Liver (tissue), 9 donors: ENCODE results near the gene C3orf22. TPM values are rescaled to one million over a fixed set of nuclear protein-coding genes. Genes with fewer than 3 reads are reported as not detected.
A peak's percentile ranks its signal among the peaks of the same experiment; 100 is the strongest.

ENCODE experiments used
- DNase-seq: peaks from one replicate; pipeline ENCODE4 v3.0.0-alpha.2; 2017; ENCODE audit warnings: low spot score
- H3K27ac ChIP-seq, 2 donors: one replicate each; pipeline ENCODE4 v1.7.0; 2013; ENCODE audit warnings: inconsistent platforms in 2 of 2, low read length in 2 of 2, control low read depth in 1 of 2, low read depth in 1 of 2, mild to moderate bottlenecking in 1 of 2
- H3K27me3 ChIP-seq, 4 donors: one replicate each; pipeline versions ENCODE4 v1.6.1 to v1.7.0; 2013; ENCODE audit warnings: low read length in 3 of 4, inconsistent platforms in 1 of 4, mild to moderate bottlenecking in 1 of 4, moderate library complexity in 1 of 4; ENCODE audit not compliant: control insufficient read depth in 4 of 4, insufficient read depth in 4 of 4
- H3K36me3 ChIP-seq, 4 donors: one replicate each; pipeline versions ENCODE4 v1.6.1 to v1.7.0; 2013; ENCODE audit warnings: low read length in 3 of 4, mild to moderate bottlenecking in 3 of 4, low read depth in 1 of 4, moderate library complexity in 1 of 4; ENCODE audit not compliant: control insufficient read depth in 4 of 4, insufficient read depth in 3 of 4
- H3K4me1 ChIP-seq, 4 donors: one replicate each; pipeline versions ENCODE4 v1.6.1 to v1.7.0; 2013; ENCODE audit warnings: low read length in 3 of 4, mild to moderate bottlenecking in 3 of 4, moderate library complexity in 1 of 4; ENCODE audit not compliant: control insufficient read depth in 4 of 4, insufficient read depth in 4 of 4
- H3K4me3 ChIP-seq, 3 donors: one replicate each; pipeline versions ENCODE4 v1.6.1 to v1.7.0; 2013; ENCODE audit warnings: low read length in 3 of 3, control low read depth in 1 of 3, low read depth in 1 of 3, mild to moderate bottlenecking in 1 of 3
- H3K9ac ChIP-seq, 2 donors: one replicate each; pipeline ENCODE4 v1.7.0; 2013; ENCODE audit warnings: low read length in 2 of 2, mild to moderate bottlenecking in 2 of 2, moderate library complexity in 2 of 2, control low read depth in 1 of 2, low read depth in 1 of 2
- H3K9me3 ChIP-seq, 4 donors: one replicate each; pipeline versions ENCODE4 v1.6.1 to v1.7.0; 2013; ENCODE audit warnings: low read length in 3 of 4; ENCODE audit not compliant: control insufficient read depth in 4 of 4
- EGR1 ChIP-seq, 2 donors: IDR thresholded peaks; 2 replicates each; pipeline ENCODE4 v1.6.1; 2016 to 2018; ENCODE audit warnings: antibody characterized with exemption in 2 of 2, low read depth in 2 of 2
- FOXA2 ChIP-seq: IDR thresholded peaks from 2 replicates; pipeline ENCODE4 v1.6.1; 2016; ENCODE audit warnings: antibody characterized with exemption
- GABPA ChIP-seq, 2 donors: IDR thresholded peaks in 1 of 2; conservative IDR thresholded peaks in 1 of 2; 2 replicates each; pipeline ENCODE4 v1.6.1; 2016; ENCODE audit warnings: antibody characterized with exemption in 2 of 2, mild to moderate bottlenecking in 1 of 2, moderate library complexity in 1 of 2
- HNF4A ChIP-seq, 2 donors: conservative IDR thresholded peaks; 2 replicates each; pipeline ENCODE4 v1.6.1; 2016; ENCODE audit warnings: antibody characterized with exemption in 2 of 2, mild to moderate bottlenecking in 2 of 2
- HNF4G ChIP-seq: IDR thresholded peaks from 2 replicates; pipeline ENCODE4 v1.6.1; 2016; ENCODE audit warnings: antibody characterized with exemption
- JUND ChIP-seq, 2 donors: IDR thresholded peaks; 2 replicates each; pipeline ENCODE4 v1.6.1; 2016; ENCODE audit warnings: antibody characterized with exemption in 2 of 2
- NR2F2 ChIP-seq: IDR thresholded peaks from 2 replicates; pipeline ENCODE4 v1.6.1; 2016; ENCODE audit warnings: antibody characterized with exemption
- RAD21 ChIP-seq, 2 donors: IDR thresholded peaks; 2 replicates each; pipeline ENCODE4 v1.6.1; 2016; ENCODE audit warnings: antibody characterized with exemption in 2 of 2, mild to moderate bottlenecking in 2 of 2
- RXRA ChIP-seq, 2 donors: IDR thresholded peaks; 2 replicates each; pipeline ENCODE4 v1.6.1; 2017 to 2018; ENCODE audit warnings: antibody characterized with exemption in 2 of 2, mild to moderate bottlenecking in 1 of 2
- SP1 ChIP-seq: IDR thresholded peaks from 2 replicates; pipeline ENCODE4 v1.6.1; 2018; ENCODE audit warnings: antibody characterized with exemption, mild to moderate bottlenecking
- TAF1 ChIP-seq: conservative IDR thresholded peaks from 2 replicates; pipeline ENCODE4 v1.6.1; 2016; ENCODE audit warnings: antibody characterized with exemption, mild to moderate bottlenecking
- YY1 ChIP-seq: IDR thresholded peaks from 2 replicates; pipeline ENCODE4 v1.6.1; 2016; ENCODE audit warnings: antibody characterized with exemption, mild to moderate bottlenecking
- WGBS: extraction: QIAGEN DNeasy Blood & Tissue Kit; methylation state at CpG from one replicate; pipeline ENCODE4 v1.1.7; 2013; 5-methylcytosine and 5-hydroxymethylcytosine counted together
- polyA plus RNA-seq, 2 donors: library from polyadenylated mRNA; stranded (reverse) in 1 of 2; unstranded in 1 of 2; fragments of 200-250 nt in 1 of 2; fragments of >200 nt in 1 of 2; fragmentation: Nextera tagmentation in 1 of 2; extraction: Ambion mirVana in 1 of 2; gene quantifications; one replicate each; pipeline versions ENCODE4 v1.2.1 to v1.2.3, GENCODE V29; 2013 to 2015
- total RNA-seq, 2 donors: library from RNA; depleted of rRNA; stranded (reverse); fragments of >200 nt; gene quantifications; one replicate each; pipeline ENCODE4 v1.2.3, GENCODE V29; 2014
- TF ChIP-seq, protein P1 (sequence below): IDR thresholded peaks from 2 replicates; pipeline ENCODE4 v1.6.1; 2016; ENCODE audit warnings: antibody characterized with exemption
- TF ChIP-seq, protein P2 (sequence below): fragments of 150-350 bp; IDR thresholded peaks from 2 replicates; pipeline ENCODE4 v1.5.1; 2017; ENCODE audit warnings: improper control_type of control experiment, low read depth, low read length; ENCODE audit not compliant: missing input control
- TF ChIP-seq, protein P3 (sequence below): IDR thresholded peaks from 2 replicates; pipeline ENCODE4 v1.6.1; 2016; ENCODE audit warnings: antibody characterized with exemption
- TF ChIP-seq, protein P4 (sequence below): IDR thresholded peaks from 2 replicates; pipeline ENCODE4 v1.6.1; 2016; ENCODE audit warnings: antibody characterized with exemption
- donor health status: healthy.
- donor health status: healthy.
- donor health status: healthy.
- donor health status: healthy.
- donor health status: healthy.

C3orf22 gene
- total and polyA plus RNA-seq, 4 donors, result not detected

DNA sequence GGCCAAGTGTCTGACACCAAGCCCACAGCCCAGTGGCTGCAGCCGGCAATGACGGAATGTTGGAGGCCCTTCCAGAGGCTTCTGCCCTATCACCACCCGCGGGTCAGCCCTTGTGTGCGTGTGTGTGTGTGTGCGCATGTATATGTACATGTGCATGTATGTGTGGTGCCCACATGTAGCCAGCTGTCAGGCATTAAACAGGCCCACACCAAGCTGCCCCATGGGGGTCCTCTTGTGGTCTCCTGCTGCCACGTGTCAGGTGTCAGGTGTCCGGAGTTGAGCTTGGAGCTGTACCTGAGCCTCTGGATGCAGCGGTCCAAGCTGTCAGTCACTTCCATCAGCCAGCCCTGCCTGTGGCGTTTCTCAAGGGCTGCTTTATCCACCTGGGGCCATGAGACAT, 55.0 kb downstream of the C3orf22 start:
- Histone ChIP-seq H3K27me3 (no peaks in the 10 kb centered on the region), H3K36me3 (peaks cover 0 to 59% (median 33%) of the 10 kb centered on the region in 4 donors), H3K4me3 (no peak overlapping the region), H3K4me1 (peaks cover 0 to 8% (median 0%) of the 10 kb centered on the region in 4 donors), H3K27ac (no peak overlapping the region), H3K9me3 (no peaks in the 10 kb centered on the region), H3K9ac (no peak overlapping the region)
- WGBS, result 94% methylated on average over 10 of the region's 10 CpGs
- no peak for DNase-seq
- TF ChIP-seq, protein P1, sequence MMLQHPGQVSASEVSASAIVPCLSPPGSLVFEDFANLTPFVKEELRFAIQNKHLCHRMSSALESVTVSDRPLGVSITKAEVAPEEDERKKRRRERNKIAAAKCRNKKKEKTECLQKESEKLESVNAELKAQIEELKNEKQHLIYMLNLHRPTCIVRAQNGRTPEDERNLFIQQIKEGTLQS, result no peak
- TF ChIP-seq HNF4A (conservative IDR thresholded peaks at IDR 0.05) (no peak), SP1 (no peak), YY1 (no peak), TAF1 (no peak), NR2F2 (no peak), GABPA (IDR thresholded peaks at IDR 0.05 in 1 of 2, conservative IDR thresholded peaks at IDR 0.05 in 1 of 2) (no peak), FOXA2 (no peak), RXRA (IDR thresholded peaks at IDR 0.05) (no peak), HNF4G (no peak), RAD21 (IDR thresholded peaks at IDR 0.05) (no peak), EGR1 (IDR thresholded peaks at IDR 0.05; ENCODE audit: low read depth in 2 of 2) (no peak), JUND (IDR thresholded peaks at IDR 0.05) (no peak)
- TF ChIP-seq, protein P2, sequence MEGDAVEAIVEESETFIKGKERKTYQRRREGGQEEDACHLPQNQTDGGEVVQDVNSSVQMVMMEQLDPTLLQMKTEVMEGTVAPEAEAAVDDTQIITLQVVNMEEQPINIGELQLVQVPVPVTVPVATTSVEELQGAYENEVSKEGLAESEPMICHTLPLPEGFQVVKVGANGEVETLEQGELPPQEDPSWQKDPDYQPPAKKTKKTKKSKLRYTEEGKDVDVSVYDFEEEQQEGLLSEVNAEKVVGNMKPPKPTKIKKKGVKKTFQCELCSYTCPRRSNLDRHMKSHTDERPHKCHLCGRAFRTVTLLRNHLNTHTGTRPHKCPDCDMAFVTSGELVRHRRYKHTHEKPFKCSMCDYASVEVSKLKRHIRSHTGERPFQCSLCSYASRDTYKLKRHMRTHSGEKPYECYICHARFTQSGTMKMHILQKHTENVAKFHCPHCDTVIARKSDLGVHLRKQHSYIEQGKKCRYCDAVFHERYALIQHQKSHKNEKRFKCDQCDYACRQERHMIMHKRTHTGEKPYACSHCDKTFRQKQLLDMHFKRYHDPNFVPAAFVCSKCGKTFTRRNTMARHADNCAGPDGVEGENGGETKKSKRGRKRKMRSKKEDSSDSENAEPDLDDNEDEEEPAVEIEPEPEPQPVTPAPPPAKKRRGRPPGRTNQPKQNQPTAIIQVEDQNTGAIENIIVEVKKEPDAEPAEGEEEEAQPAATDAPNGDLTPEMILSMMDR, result no peak
- TF ChIP-seq, protein P3, sequence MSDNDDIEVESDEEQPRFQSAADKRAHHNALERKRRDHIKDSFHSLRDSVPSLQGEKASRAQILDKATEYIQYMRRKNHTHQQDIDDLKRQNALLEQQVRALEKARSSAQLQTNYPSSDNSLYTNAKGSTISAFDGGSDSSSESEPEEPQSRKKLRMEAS, result no peak
- TF ChIP-seq, protein P4, sequence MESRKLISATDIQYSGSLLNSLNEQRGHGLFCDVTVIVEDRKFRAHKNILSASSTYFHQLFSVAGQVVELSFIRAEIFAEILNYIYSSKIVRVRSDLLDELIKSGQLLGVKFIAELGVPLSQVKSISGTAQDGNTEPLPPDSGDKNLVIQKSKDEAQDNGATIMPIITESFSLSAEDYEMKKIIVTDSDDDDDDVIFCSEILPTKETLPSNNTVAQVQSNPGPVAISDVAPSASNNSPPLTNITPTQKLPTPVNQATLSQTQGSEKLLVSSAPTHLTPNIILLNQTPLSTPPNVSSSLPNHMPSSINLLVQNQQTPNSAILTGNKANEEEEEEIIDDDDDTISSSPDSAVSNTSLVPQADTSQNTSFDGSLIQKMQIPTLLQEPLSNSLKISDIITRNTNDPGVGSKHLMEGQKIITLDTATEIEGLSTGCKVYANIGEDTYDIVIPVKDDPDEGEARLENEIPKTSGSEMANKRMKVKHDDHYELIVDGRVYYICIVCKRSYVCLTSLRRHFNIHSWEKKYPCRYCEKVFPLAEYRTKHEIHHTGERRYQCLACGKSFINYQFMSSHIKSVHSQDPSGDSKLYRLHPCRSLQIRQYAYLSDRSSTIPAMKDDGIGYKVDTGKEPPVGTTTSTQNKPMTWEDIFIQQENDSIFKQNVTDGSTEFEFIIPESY, result no peak

DNA sequence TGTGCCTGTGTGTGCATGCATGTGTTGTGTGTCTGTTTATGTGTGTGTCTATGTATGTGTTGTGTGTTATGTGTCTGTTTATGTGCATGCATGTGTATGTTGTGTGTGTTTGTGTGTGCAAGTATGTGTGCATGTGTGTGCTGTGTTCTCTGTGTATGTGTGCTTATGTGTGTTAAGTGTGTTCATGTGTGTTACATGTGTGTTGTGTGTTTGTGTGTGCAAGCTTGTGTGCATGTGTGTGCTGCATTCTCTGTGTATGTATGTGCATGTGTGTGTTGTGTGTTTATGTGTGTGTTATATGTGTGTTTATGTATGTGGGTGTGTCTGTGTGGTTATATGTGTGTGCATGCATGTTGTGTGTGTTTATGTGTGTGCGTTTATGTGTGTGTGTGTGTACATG, 56.1 kb downstream of the C3orf22 start:
- H3K36me3 ChIP-seq, result peaks cover 0 to 59% (median 33%) of the 10 kb centered on the region in 4 donors
- no peak overlapping the region for H3K9ac ChIP-seq
- no peaks in the 10 kb centered on the region for H3K9me3 ChIP-seq
- H3K4me1 ChIP-seq, result peaks cover 0 to 8% (median 0%) of the 10 kb centered on the region in 4 donors
- H3K27ac ChIP-seq, result no peak overlapping the region
- H3K4me3 ChIP-seq, result no peak overlapping the region
- H3K27me3 ChIP-seq, result no peaks in the 10 kb centered on the region
- TF ChIP-seq RXRA (IDR thresholded peaks at IDR 0.05), result no peak
- WGBS, result 95% methylated on average over 1 of the region's 1 CpG
- no peak for DNase-seq

DNA sequence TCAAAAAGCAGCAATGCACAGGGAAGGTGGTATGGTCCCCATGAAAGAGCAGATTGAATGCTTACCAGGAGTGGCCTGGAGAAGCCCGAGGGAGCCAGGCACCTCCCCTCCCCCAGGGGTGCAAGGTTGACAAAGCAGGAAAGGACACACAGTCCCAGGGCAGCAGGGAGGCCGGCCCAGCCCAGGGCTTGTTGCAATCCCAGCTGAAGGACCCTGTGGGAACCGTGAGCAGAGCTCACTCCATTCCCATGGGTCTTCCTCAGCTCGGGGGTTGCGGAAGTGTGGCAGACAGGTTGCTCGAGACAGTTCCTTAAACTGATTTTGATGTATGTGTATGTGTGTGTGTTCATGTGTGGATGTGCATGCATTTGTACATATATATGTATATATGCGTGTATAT, 57.0 kb downstream of the C3orf22 start:
- no peaks in the 10 kb centered on the region for H3K9me3 ChIP-seq
- no peaks in the 10 kb centered on the region for H3K27me3 ChIP-seq
- WGBS, result 57% methylated on average over 7 of the region's 7 CpGs
- no peak overlapping the region for H3K27ac ChIP-seq
- DNase-seq, result no peak
- no peak overlapping the region for H3K4me3 ChIP-seq
- H3K9ac ChIP-seq, result no peak overlapping the region
- TF ChIP-seq RXRA (IDR thresholded peaks at IDR 0.05) (peak in 1 of 2 donors; percentile 34), SP1 (peak; percentile 56), HNF4A (conservative IDR thresholded peaks at IDR 0.05) (peak in 1 of 2 donors; percentile 36), RAD21 (IDR thresholded peaks at IDR 0.05) (no peak)
- peaks cover 0 to 65% (median 31%) of the 10 kb centered on the region in 4 donors for H3K36me3 ChIP-seq
- H3K4me1 ChIP-seq, result peaks cover 0 to 8% (median 0%) of the 10 kb centered on the region in 4 donors
